ENCODE measurements around the gene VWA3B.

VWA3B gene

GRCh38 chr2:98295721-98296414 lies 208.9 kb downstream of the VWA3B start:
- H3K9me2 ChIP-seq (replicated peaks; ENCODE audit: low read depth, low read length): no peaks in the 10 kb centered on the region
- no peak for TF ChIP-seq CTCF (conservative IDR thresholded peaks at IDR 0.05; ENCODE audit: low read length)
- no peak for TF ChIP-seq EZH2phosphoT487 (IDR thresholded peaks at IDR 0.05; ENCODE audit: borderline replicate concordance)
- no peak overlapping the region for H3K9ac ChIP-seq (ENCODE audit: low read depth, low read length, poor library complexity, severe bottlenecking)
- no peaks in the 10 kb centered on the region for H3K9me3 ChIP-seq (ENCODE audit: insufficient read depth, low read depth, low read length)
- H3K4me3 ChIP-seq (ENCODE audit: low read length, poor library complexity, severe bottlenecking): no peak overlapping the region
- no peaks in the 10 kb centered on the region for H3K4me1 ChIP-seq (ENCODE audit: insufficient read depth, low read length, poor library complexity, severe bottlenecking)
- H3K27me3 ChIP-seq (ENCODE audit: insufficient read depth, low read length, poor library complexity, severe bottlenecking): no peaks in the 10 kb centered on the region
- H3F3A ChIP-seq (ENCODE audit: low read depth): no peaks in the 10 kb centered on the region
- H3K36me3 ChIP-seq (ENCODE audit: insufficient read depth, low read length): no peaks in the 10 kb centered on the region
- no peak overlapping the region for H3K4me2 ChIP-seq (ENCODE audit: low read depth, low read length, poor library complexity, severe bottlenecking)
- H3K79me2 ChIP-seq (ENCODE audit: insufficient read depth, low read length): no peaks in the 10 kb centered on the region
- H2AFZ ChIP-seq (ENCODE audit: low read length): no peak overlapping the region
- no peaks in the 10 kb centered on the region for H4K20me1 ChIP-seq (ENCODE audit: insufficient read depth, low read length, poor library complexity, severe bottlenecking)

GRCh38 chr2:98296440-98296839 lies 209.5 kb downstream of the VWA3B start:
- H3K4me1 ChIP-seq (ENCODE audit: insufficient read depth, low read length, poor library complexity, severe bottlenecking): no peaks in the 10 kb centered on the region
- H3K27me3 ChIP-seq (ENCODE audit: insufficient read depth, low read length, poor library complexity, severe bottlenecking): no peaks in the 10 kb centered on the region
- H3K9me3 ChIP-seq (ENCODE audit: insufficient read depth, low read depth, low read length): no peaks in the 10 kb centered on the region
- no peak overlapping the region for H3K4me2 ChIP-seq (ENCODE audit: low read depth, low read length, poor library complexity, severe bottlenecking)
- no peaks in the 10 kb centered on the region for H3F3A ChIP-seq (ENCODE audit: low read depth)
- H2AFZ ChIP-seq (ENCODE audit: low read length): no peak overlapping the region
- H3K79me2 ChIP-seq (ENCODE audit: insufficient read depth, low read length): no peaks in the 10 kb centered on the region
- TF ChIP-seq CTCF (conservative IDR thresholded peaks at IDR 0.05; ENCODE audit: low read length): no peak
- no peaks in the 10 kb centered on the region for H3K36me3 ChIP-seq (ENCODE audit: insufficient read depth, low read length)
- H3K9me2 ChIP-seq (replicated peaks; ENCODE audit: low read depth, low read length): no peaks in the 10 kb centered on the region
- H3K9ac ChIP-seq (ENCODE audit: low read depth, low read length, poor library complexity, severe bottlenecking): no peak overlapping the region
- no peaks in the 10 kb centered on the region for H4K20me1 ChIP-seq (ENCODE audit: insufficient read depth, low read length, poor library complexity, severe bottlenecking)
- no peak overlapping the region for H3K4me3 ChIP-seq (ENCODE audit: low read length, poor library complexity, severe bottlenecking)

- Histone ChIP-seq H3K4me1 (ENCODE audit: insufficient read depth, low read length, poor library complexity, severe bottlenecking) (no peaks in the 10 kb centered on the region), H3K9me2 (replicated peaks; ENCODE audit: low read depth, low read length) (no peaks in the 10 kb centered on the region), H3K79me2 (ENCODE audit: insufficient read depth, low read length) (no peaks in the 10 kb centered on the region), H3K27me3 (ENCODE audit: insufficient read depth, low read length, poor library complexity, severe bottlenecking) (no peaks in the 10 kb centered on the region), H3F3A (ENCODE audit: low read depth) (no peaks in the 10 kb centered on the region), H3K9ac (ENCODE audit: low read depth, low read length, poor library complexity, severe bottlenecking) (no peak overlapping the region), H4K20me1 (ENCODE audit: insufficient read depth, low read length, poor library complexity, severe bottlenecking) (no peaks in the 10 kb centered on the region), H2AFZ (ENCODE audit: low read length) (no peak overlapping the region), H3K9me3 (ENCODE audit: insufficient read depth, low read depth, low read length) (no peaks in the 10 kb centered on the region), H3K36me3 (ENCODE audit: insufficient read depth, low read length) (no peaks in the 10 kb centered on the region), H3K4me2 (ENCODE audit: low read depth, low read length, poor library complexity, severe bottlenecking) (no peak overlapping the region), H3K4me3 (ENCODE audit: low read length, poor library complexity, severe bottlenecking) (no peak overlapping the region)
- peak; percentile 37; the same call in 1 of the 2 replicates for TF ChIP-seq CTCF (conservative IDR thresholded peaks at IDR 0.05; ENCODE audit: low read length)
- no peak for TF ChIP-seq EZH2phosphoT487 (IDR thresholded peaks at IDR 0.05; ENCODE audit: borderline replicate concordance)
Observed at GRCh38 chr2:98297817-98298682, 211.1 kb downstream of the VWA3B start.
